Mesendoderm (in vitro differentiated cells): Measurements from ENCODE around the gene TACR2.

Experiments used
- DNase-seq: peaks from one replicate; pipeline ENCODE4 v3.0.0; 2013
- H2AK5ac ChIP-seq: 2 replicates; pipeline ENCODE4 v1.6.1; 2013; ENCODE audit warnings: low read length, inconsistent platforms
- H2BK120ac ChIP-seq: 2 replicates; pipeline ENCODE4 v1.6.1; 2013; ENCODE audit warnings: low read depth, mild to moderate bottlenecking, low read length, moderate library complexity, mixed read lengths
- H2BK15ac ChIP-seq: replicated peaks from 2 replicates; pipeline ENCODE4 v1.6.1; 2013; ENCODE audit warnings: low read depth, mild to moderate bottlenecking, moderate library complexity
- H2BK5ac ChIP-seq: 2 replicates; pipeline ENCODE4 v1.6.1; 2013; ENCODE audit warnings: low read length, inconsistent platforms
- H3K18ac ChIP-seq: 2 replicates; pipeline ENCODE4 v1.6.1; 2013; ENCODE audit warnings: mild to moderate bottlenecking, low read length, mixed read lengths
- H3K23ac ChIP-seq: one replicate; pipeline ENCODE4 v1.6.1; 2013; ENCODE audit warnings: low read length
- H3K27ac ChIP-seq: 2 replicates; pipeline ENCODE4 v1.5.1; 2013; ENCODE audit warnings: low read depth, mild to moderate bottlenecking, inconsistent platforms, low read length, moderate library complexity
- H3K27me3 ChIP-seq: 2 replicates; pipeline ENCODE4 v1.6.1; 2013; ENCODE audit warnings: low read length, control low read depth, mild to moderate bottlenecking, inconsistent platforms; ENCODE audit not compliant: insufficient read depth, poor library complexity
- H3K36me3 ChIP-seq: 2 replicates; pipeline ENCODE4 v1.6.1; 2013; ENCODE audit warnings: low read length, inconsistent platforms; ENCODE audit not compliant: control insufficient read depth, insufficient read depth
- H3K4ac ChIP-seq: one replicate; pipeline ENCODE4 v1.6.1; 2013; ENCODE audit warnings: low read depth, mild to moderate bottlenecking, low read length, moderate library complexity
- H3K4me1 ChIP-seq: 2 replicates; pipeline ENCODE4 v1.6.1; 2013; ENCODE audit warnings: low read depth, low read length, inconsistent platforms; ENCODE audit not compliant: control insufficient read depth
- H3K4me2 ChIP-seq: 2 replicates; pipeline ENCODE4 v1.6.1; 2013; ENCODE audit warnings: low read length
- H3K4me3 ChIP-seq: 2 replicates; pipeline ENCODE4 v1.5.1; 2013; ENCODE audit warnings: mild to moderate bottlenecking, low read length
- H3K56ac ChIP-seq: one replicate; pipeline ENCODE4 v1.6.1; 2013; ENCODE audit warnings: low read length
- H3K79me1 ChIP-seq: 2 replicates; pipeline ENCODE4 v1.6.1; 2013; ENCODE audit warnings: low read length, inconsistent platforms
- H3K79me2 ChIP-seq: 2 replicates; pipeline ENCODE4 v1.6.1; 2013; ENCODE audit warnings: mild to moderate bottlenecking, low read length; ENCODE audit not compliant: control insufficient read depth, insufficient read depth
- H3K9ac ChIP-seq: 2 replicates; pipeline ENCODE4 v1.6.1; 2013; ENCODE audit warnings: low read length, inconsistent platforms
- H4K5ac ChIP-seq: one replicate; pipeline ENCODE4 v1.6.1; 2013; ENCODE audit warnings: low read length
- H4K8ac ChIP-seq: one replicate; pipeline ENCODE4 v1.6.1; 2013; ENCODE audit warnings: low read depth, mild to moderate bottlenecking, control low read depth, low read length, moderate library complexity
- WGBS: extraction: QIAGEN DNeasy Blood & Tissue Kit; methylation state at CpG from one replicate; pipeline ENCODE4 v1.1.7; 2013; ENCODE audit warnings: low lambda C conversion rate, missing lambda C conversion rate; ENCODE audit not compliant: insufficient coverage; ENCODE audit errors: extremely low coverage; 5-methylcytosine and 5-hydroxymethylcytosine counted together

Gene TACR2

GRCh38 chr10:69411476-69411875 is 5.2 kb downstream of the TACR2 start:
- no peak overlapping the region for H3K9ac ChIP-seq
- H3K36me3 ChIP-seq: no peaks in the 10 kb centered on the region
- H3K23ac ChIP-seq: no peak overlapping the region
- H3K79me1 ChIP-seq: no peaks in the 10 kb centered on the region
- no peak overlapping the region for H3K18ac ChIP-seq
- no peak overlapping the region for H2BK15ac ChIP-seq
- no peak overlapping the region for H3K4ac ChIP-seq
- H3K27ac ChIP-seq: no peak overlapping the region
- H4K5ac ChIP-seq: no peak overlapping the region
- no peaks in the 10 kb centered on the region for H3K27me3 ChIP-seq
- no CpG with 5 or more reads among the region's 4 CpGs for WGBS
- no peaks in the 10 kb centered on the region for H3K4me1 ChIP-seq
- no peak overlapping the region for H2BK5ac ChIP-seq
- no peak overlapping the region for H2AK5ac ChIP-seq
- H3K79me2 ChIP-seq: no peaks in the 10 kb centered on the region
- H2BK120ac ChIP-seq: no peak overlapping the region
- no peak overlapping the region for H4K8ac ChIP-seq
- peak; percentile 49 for DNase-seq
- H3K4me2 ChIP-seq: no peak overlapping the region
- H3K4me3 ChIP-seq: no peak overlapping the region
- no peak overlapping the region for H3K56ac ChIP-seq

GRCh38 chr10:69410487-69410886 is 6.2 kb downstream of the TACR2 start:
- H2BK15ac ChIP-seq: no peak overlapping the region
- no CpG with 5 or more reads among the region's 10 CpGs for WGBS
- DNase-seq: peak; percentile 19
- H3K4me2 ChIP-seq: no peak overlapping the region
- H4K5ac ChIP-seq: no peak overlapping the region
- no peak overlapping the region for H3K23ac ChIP-seq
- H3K9ac ChIP-seq: no peak overlapping the region
- no peak overlapping the region for H3K4me3 ChIP-seq
- no peak overlapping the region for H2BK120ac ChIP-seq
- H3K27ac ChIP-seq: no peak overlapping the region
- no peaks in the 10 kb centered on the region for H3K36me3 ChIP-seq
- H2AK5ac ChIP-seq: no peak overlapping the region
- no peak overlapping the region for H4K8ac ChIP-seq
- H3K18ac ChIP-seq: no peak overlapping the region
- H3K4ac ChIP-seq: no peak overlapping the region
- H3K4me1 ChIP-seq: no peaks in the 10 kb centered on the region
- H3K79me2 ChIP-seq: no peaks in the 10 kb centered on the region
- H3K27me3 ChIP-seq: no peaks in the 10 kb centered on the region
- H3K56ac ChIP-seq: no peak overlapping the region
- no peak overlapping the region for H2BK5ac ChIP-seq
- H3K79me1 ChIP-seq: no peaks in the 10 kb centered on the region

GRCh38 chr10:69409968-69410367 is 6.8 kb downstream of the TACR2 start:
- Histone ChIP-seq H2BK5ac (no peak overlapping the region), H3K4me1 (no peaks in the 10 kb centered on the region), H3K18ac (no peak overlapping the region), H3K4ac (no peak overlapping the region), H2BK15ac (no peak overlapping the region), H2BK120ac (no peak overlapping the region), H3K79me2 (no peaks in the 10 kb centered on the region), H3K79me1 (no peaks in the 10 kb centered on the region), H2AK5ac (no peak overlapping the region), H3K4me2 (no peak overlapping the region), H3K23ac (no peak overlapping the region), H3K27me3 (no peaks in the 10 kb centered on the region), H3K27ac (no peak overlapping the region), H3K9ac (no peak overlapping the region), H4K5ac (no peak overlapping the region), H3K36me3 (no peaks in the 10 kb centered on the region), H4K8ac (no peak overlapping the region), H3K4me3 (no peak overlapping the region), H3K56ac (no peak overlapping the region)
- WGBS: no CpG with 5 or more reads among the region's 6 CpGs
- DNase-seq: no peak

- Histone ChIP-seq H4K5ac (no peak overlapping the region), H3K79me2 (no peaks in the 10 kb centered on the region), H3K27me3 (no peaks in the 10 kb centered on the region), H4K8ac (no peak overlapping the region), H2BK15ac (no peak overlapping the region), H3K4me1 (no peaks in the 10 kb centered on the region), H3K18ac (no peak overlapping the region), H3K27ac (no peak overlapping the region), H3K4me3 (no peak overlapping the region), H3K56ac (peak overlapping the region; percentile 69), H2AK5ac (no peak overlapping the region), H2BK5ac (no peak overlapping the region), H3K4me2 (peak overlapping the region; percentile 11), H2BK120ac (no peak overlapping the region), H3K79me1 (no peaks in the 10 kb centered on the region), H3K36me3 (no peaks in the 10 kb centered on the region), H3K9ac (peak overlapping the region; percentile 19), H3K4ac (no peak overlapping the region), H3K23ac (no peak overlapping the region)
- DNase-seq: no peak
- WGBS: no CpG with 5 or more reads among the region's 7 CpGs
Measured at GRCh38 chr10:69409176-69409495, 7.6 kb downstream of the TACR2 start.

GRCh38 chr10:69408318-69409175 is 8.2 kb downstream of the TACR2 start:
- Histone ChIP-seq H4K5ac (no peak overlapping the region), H3K4me3 (no peak overlapping the region), H3K27me3 (no peaks in the 10 kb centered on the region), H4K8ac (no peak overlapping the region), H3K9ac (peak overlapping the region; percentile 37), H3K79me1 (no peaks in the 10 kb centered on the region), H2BK15ac (no peak overlapping the region), H3K4me2 (peak overlapping the region; percentile 11), H3K36me3 (no peaks in the 10 kb centered on the region), H2AK5ac (no peak overlapping the region), H3K56ac (peak overlapping the region; percentile 69), H3K23ac (no peak overlapping the region), H2BK120ac (no peak overlapping the region), H3K79me2 (no peaks in the 10 kb centered on the region), H3K27ac (no peak overlapping the region), H3K18ac (no peak overlapping the region), H3K4ac (no peak overlapping the region), H3K4me1 (no peaks in the 10 kb centered on the region), H2BK5ac (no peak overlapping the region)
- no CpG with 5 or more reads among the region's 64 CpGs for WGBS
- DNase-seq: peak; percentile 97
